Peyer's patch (tissue), 4 donors: ENCODE measurements around the gene STK25.

Experiments used
- POLR2A ChIP-seq, 2 donors: fragments of 450-650 bp; IDR thresholded peaks; one replicate each; pipeline ENCODE4 v1.5.1; 2017; ENCODE audit warnings: antibody characterized with exemption in 2 of 2, mild to moderate bottlenecking in 2 of 2, moderate library complexity in 2 of 2
- TF ChIP-seq, protein P1 (sequence below), 6 experiments: fragments of 450-650 bp in 4 of 6; fragments of 200-600 bp in 2 of 6; sonication (generic) in 1 of 6; IDR thresholded peaks; one replicate each; pipeline ENCODE4 v1.5.1; 2017 to 2019; ENCODE audit warnings: antibody characterized with exemption in 6 of 6, mild to moderate bottlenecking in 3 of 6, moderate library complexity in 1 of 6

DNA sequence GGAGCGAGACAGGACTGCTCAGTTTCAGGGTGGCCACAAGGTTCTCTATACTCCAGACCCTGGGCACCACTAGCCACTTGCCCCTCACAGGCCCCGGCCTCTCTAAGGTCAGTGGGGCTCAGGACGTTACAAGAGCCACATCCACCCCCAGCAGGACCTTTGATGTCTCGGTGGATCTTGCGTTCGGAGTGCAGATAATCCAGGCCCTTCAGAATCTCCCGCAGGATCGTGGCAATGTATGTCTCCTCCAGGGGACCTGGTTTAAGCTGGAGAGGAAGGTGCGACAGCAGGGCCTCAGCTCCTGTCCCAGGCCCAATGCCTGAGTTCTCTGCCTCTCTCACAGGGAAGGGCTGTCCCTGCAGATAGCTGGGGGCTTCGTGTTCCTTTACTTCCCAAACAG, 8.4 kb downstream of the STK25 start:
- TF ChIP-seq, protein P1, sequence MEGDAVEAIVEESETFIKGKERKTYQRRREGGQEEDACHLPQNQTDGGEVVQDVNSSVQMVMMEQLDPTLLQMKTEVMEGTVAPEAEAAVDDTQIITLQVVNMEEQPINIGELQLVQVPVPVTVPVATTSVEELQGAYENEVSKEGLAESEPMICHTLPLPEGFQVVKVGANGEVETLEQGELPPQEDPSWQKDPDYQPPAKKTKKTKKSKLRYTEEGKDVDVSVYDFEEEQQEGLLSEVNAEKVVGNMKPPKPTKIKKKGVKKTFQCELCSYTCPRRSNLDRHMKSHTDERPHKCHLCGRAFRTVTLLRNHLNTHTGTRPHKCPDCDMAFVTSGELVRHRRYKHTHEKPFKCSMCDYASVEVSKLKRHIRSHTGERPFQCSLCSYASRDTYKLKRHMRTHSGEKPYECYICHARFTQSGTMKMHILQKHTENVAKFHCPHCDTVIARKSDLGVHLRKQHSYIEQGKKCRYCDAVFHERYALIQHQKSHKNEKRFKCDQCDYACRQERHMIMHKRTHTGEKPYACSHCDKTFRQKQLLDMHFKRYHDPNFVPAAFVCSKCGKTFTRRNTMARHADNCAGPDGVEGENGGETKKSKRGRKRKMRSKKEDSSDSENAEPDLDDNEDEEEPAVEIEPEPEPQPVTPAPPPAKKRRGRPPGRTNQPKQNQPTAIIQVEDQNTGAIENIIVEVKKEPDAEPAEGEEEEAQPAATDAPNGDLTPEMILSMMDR (IDR thresholded peaks at IDR 0.05), result no peak
- no peak for TF ChIP-seq POLR2A (IDR thresholded peaks at IDR 0.05)
